Measurements from ENCODE around the gene IL3RA.
"Not testable (repeated sequence)": the region's sequence is repeated elsewhere in the genome, so short reads cannot be mapped to it uniquely, and the experiment has no call there.

IL3RA gene

GRCh38 chrX:1330605-1331004 is 6.0 kb upstream of the IL3RA start:
- no peak for DNase-seq (ENCODE audit: low spot score)

GRCh38 chrX:1332433-1332832 is 4.2 kb upstream of the IL3RA start:
- DNase-seq (ENCODE audit: low spot score): not testable (repeated sequence)

- no peak for DNase-seq (ENCODE audit: low spot score)
Measured at GRCh38 chrX:1334854-1335253, 1.7 kb upstream of the IL3RA start.

- DNase-seq (ENCODE audit: low spot score): no peak
Measured at GRCh38 chrX:1336948-1337779, 579 bp downstream of the IL3RA start.

- DNase-seq (ENCODE audit: low spot score): no peak
Measured at GRCh38 chrX:1341545-1342184, 5.1 kb downstream of the IL3RA start.

- DNase-seq (ENCODE audit: low spot score): not testable (repeated sequence)
Measured at GRCh38 chrX:1349606-1350005, 13.0 kb downstream of the IL3RA start.

- no peak for DNase-seq (ENCODE audit: low spot score)
Measured at GRCh38 chrX:1351981-1352714, 15.6 kb downstream of the IL3RA start.

GRCh38 chrX:1354036-1355019 is 17.7 kb downstream of the IL3RA start:
- DNase-seq (ENCODE audit: low spot score): no peak

- DNase-seq (ENCODE audit: low spot score): no peak
Measured at GRCh38 chrX:1355131-1356046, 18.8 kb downstream of the IL3RA start.

GRCh38 chrX:1357993-1358392 is 21.4 kb downstream of the IL3RA start:
- DNase-seq (ENCODE audit: low spot score): no peak

GRCh38 chrX:1358793-1359476 is 22.4 kb downstream of the IL3RA start:
- DNase-seq (ENCODE audit: low spot score): no peak

GRCh38 chrX:1359477-1359873 is 22.9 kb downstream of the IL3RA start:
- DNase-seq (ENCODE audit: low spot score): no peak

GRCh38 chrX:1360171-1360570 is 23.6 kb downstream of the IL3RA start:
- DNase-seq (ENCODE audit: low spot score): no peak

- no peak for DNase-seq (ENCODE audit: low spot score)
Measured at GRCh38 chrX:1361275-1361674, 24.7 kb downstream of the IL3RA start.

GRCh38 chrX:1361910-1362309 is 25.3 kb downstream of the IL3RA start:
- DNase-seq (ENCODE audit: low spot score): no peak

GRCh38 chrX:1366363-1366762 is 29.8 kb downstream of the IL3RA start:
- not testable (repeated sequence) for DNase-seq (ENCODE audit: low spot score)

- no peak for DNase-seq (ENCODE audit: low spot score)
Measured at GRCh38 chrX:1368385-1368698, 31.8 kb downstream of the IL3RA start.

GRCh38 chrX:1378306-1378759 is 41.7 kb downstream of the IL3RA start:
- no peak for DNase-seq (ENCODE audit: low spot score)

- DNase-seq (ENCODE audit: low spot score): no peak
Measured at GRCh38 chrX:1380672-1381233, 44.2 kb downstream of the IL3RA start.

Data from kidney capillary endothelial cell (primary cell).